HG03039 (cell line): ENCODE measurements around the gene TNFRSF19.

Source experiments
- ATAC-seq: cut with Tn5 transposase; IDR thresholded peaks from one replicate; pipeline ENCODE4 v1.9.1; 2021; ENCODE audit warnings: mild to moderate bottlenecking, moderate library complexity; ENCODE audit not compliant: unreplicated experiment

Gene TNFRSF19

DNA sequence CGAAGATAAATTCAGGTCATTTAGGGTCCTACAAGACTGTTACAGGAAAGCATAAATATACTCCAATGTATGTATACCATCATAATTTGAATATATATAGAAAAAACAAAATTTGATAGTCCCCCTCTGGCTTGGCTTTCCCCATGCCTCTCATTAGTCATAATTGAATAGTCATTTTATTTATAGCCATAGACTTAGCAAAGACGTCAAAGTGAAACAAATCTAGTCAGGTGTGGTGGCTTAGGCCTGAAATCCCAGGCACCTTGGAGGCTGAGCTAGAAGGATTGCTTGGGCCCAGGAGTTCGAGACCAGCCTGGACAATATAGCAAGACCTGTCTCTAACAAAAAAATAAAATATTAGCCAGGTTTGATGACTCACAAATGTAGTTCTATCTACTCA, 141.1 kb downstream of the TNFRSF19 start:
- no peak for ATAC-seq

DNA sequence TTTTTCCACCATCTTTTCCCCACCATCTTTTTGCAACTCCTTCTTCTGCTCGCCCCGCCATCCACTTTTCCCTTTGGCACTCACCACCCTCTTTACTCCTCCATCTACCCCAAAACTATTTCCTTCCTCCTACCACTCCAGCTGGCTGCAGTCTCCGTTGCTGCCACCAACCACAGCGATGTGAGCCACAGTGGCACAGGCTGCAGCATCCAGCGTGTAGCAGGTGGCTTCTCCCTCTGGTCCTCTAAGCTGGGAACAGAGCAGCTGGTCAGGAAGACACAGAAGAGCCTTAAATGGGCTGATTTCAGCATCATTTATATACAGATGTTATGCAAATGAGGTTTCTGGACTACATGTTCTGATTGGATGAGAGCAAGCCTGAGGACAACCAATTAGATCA, 144.5 kb downstream of the TNFRSF19 start:
- ATAC-seq = no peak

DNA sequence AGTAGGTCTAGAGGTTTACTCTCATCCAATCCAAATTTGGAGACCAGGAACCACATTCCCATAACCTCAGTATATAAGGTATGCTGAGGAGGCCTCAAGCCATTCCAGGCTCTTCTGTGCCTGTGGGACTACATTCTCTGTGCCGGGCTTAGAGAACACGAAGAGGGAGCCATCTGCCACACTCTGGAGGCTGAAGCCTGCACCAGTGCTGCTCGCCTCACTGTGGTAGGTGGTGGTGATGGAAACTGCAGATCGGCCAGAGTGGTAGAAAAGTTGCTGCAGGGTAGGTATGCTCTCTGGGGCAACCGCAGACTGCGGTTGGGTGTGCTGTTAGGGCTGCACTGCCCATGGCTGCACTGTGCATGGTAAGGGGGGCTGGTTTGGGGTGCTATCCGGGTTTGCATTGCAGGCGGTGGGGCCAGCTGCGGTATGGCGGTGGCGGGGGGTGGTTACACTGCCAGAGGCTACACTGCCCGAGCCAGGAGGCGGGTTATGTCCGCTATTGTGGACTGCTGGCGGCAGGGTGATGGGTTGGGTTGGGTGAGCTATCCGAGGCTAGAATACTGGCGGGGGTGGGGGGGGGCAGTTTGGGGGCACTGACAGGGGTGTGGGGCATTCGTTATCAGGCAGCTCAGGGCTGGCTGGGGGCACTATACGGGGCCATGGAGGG, 145.0 kb downstream of the TNFRSF19 start:
- no peak for ATAC-seq

DNA sequence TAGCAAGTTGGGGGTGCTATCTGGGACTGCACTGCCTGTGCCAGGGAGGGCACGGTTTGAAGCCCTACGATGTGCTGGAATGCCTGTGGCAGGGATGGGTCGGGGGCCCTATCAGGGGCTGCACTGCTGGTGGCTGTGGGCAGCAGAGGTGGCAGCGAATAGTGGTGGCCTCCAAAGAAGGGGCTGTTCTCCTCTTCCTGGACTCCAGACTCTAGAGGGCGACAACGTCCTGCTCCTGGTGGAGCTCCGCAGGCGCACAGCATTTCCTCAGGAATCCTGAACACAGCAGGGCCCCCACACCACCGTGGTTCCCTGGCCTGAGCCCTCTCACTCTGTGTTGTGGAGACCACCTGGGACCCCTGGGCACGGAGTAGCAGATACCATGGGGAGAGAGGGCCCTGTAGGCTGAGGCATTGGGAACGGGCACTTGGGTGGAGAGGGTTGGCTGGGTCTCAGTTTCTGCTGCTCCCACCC, 145.6 kb downstream of the TNFRSF19 start:
- no peak for ATAC-seq

DNA sequence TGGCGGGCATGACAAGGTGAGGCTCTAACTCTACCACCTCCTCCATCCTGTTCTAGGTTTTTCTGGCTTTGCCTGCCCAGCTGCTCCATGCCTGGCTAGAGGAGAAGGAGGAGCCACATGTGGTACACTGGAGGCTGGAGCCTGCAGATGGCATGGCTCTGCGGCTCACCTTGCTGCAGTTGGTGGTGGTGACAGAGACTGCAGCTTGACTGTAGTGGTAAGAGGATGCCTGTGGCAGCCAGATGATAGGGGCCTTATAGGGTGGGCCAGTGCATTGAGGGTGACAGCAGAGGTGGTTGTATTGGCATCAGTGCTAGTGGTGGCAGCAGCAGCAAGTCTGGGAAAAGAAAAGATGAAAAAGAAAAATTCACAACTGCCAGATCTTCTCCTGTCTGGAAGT, 146.2 kb downstream of the TNFRSF19 start:
- ATAC-seq = no peak

DNA sequence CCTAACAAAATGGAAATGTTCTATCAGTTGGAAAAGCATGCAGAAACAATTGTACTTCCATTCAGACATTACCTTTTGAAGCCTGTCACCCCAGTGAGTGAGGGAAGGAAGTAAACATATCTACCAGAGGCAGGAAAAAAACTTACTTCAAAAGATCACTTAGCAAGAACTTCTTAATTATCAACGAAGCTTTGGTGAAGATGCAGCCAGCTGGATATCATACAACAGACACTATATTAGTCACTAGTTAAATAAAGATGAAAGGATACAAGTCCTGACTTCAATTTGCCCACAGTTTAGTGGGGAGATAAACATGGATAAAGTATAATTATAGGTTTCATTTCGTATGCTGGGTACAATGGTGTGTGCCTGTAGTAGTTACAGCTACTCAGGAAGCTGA, 148.8 kb downstream of the TNFRSF19 start:
- no peak for ATAC-seq

DNA sequence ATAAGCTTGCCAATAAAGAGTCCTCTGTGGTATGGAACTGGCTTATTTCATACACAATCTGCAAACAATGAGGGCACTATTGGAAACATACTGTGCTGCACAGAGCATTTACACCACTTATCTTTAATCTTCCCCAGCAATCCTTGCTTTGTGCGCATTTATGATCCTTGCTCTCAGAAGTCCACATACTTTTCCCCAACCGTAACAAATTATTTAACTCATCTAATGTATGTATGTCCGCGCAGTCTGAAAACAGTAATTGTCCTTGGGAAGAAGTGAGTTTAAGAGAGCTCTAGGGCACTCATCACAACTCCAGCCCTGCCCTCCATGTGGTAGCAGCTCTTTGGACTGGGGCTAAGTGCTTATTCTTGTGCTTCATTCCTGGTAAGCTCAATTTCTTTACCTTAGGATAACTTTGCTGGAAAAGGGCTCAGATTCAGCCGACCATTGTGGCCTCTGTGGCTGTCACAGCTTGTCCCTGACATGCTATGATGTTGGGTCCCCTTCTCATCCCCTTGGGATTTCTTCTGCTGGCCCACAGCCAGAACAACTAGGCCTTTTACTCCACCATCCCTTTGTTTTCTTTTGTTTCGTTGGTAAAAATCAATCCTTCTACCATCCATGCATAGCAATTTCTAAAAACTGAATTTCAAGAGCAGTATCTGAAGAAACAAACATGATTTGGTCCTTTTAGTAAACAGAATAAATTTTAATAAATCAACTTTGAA, 152.7 kb downstream of the TNFRSF19 start:
- ATAC-seq = no peak

DNA sequence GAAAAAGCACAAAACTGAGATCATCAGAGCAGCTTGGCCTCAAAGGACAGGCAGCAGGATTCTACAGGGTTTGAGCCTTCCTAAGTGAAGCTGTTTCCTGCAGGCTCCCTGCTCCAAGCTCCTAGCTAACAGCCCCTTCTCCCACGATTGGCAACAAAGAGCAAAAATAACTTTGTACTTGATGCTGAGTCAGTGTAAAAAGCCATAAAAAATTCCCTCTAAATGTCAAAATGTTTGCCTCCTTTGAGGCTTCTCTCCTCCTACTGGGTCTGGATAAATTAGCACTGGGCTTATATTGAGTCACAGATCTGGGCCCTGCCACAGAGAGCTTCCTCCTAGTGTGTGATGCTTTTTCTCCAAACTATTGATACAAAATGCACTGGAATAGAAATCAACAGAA, 153.3 kb downstream of the TNFRSF19 start:
- no peak for ATAC-seq

DNA sequence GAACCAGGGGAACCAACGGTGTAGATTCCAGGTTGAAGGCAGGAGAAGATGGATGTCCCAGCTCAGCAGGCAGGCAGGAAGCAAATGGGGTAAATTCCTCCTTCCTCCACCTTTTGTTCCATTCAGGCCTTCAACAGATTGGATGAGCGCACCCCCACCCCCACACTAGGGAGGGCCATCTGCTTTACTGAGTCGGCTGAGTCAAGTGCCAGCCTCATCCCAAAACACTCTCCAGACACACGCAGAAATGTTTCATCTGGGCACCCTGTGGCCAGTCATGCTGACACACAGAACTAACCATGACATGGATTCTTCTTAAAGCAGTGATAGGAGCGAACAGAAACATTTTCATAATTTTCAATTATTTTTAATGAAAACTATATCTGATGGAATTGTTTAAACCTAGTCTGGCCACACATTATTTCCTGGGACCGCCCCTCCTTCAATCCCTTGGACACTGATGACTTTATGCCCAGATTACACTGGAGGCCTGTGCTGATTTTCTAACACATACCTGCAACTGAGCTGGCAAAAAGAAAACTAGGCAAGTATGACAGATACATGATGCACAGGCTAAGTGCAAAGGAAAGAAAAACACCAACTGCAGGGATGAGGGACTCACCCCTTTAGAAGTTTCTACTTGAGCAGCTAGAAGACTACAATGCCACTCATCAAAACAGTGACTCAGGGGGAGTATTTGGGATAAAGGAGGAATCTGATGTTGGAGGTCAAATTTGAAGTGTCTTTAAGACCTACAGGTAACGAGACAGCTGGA, 154.2 kb downstream of the TNFRSF19 start:
- ATAC-seq = no peak
